Mucosa of descending colon (tissue), 3 donors: Measurements from ENCODE around the gene PSMB2. TPM values are rescaled to one million over a fixed set of nuclear protein-coding genes. Genes with fewer than 3 reads are reported as not detected.
A peak's percentile ranks its signal among the peaks of the same experiment; 100 is the strongest.

Experiments used
- ATAC-seq: fragments of 200-7000 bp; cut with Tn5 transposase; one replicate; pipeline ENCODE4 v1.9.1; 2020; ENCODE audit warnings: mild to moderate bottlenecking, moderate library complexity
- DNase-seq, 3 donors: peaks; one replicate each; pipeline ENCODE4 v3.0.0-alpha.2; 2020
- H3K36me3 ChIP-seq: fragments of 200-600 bp; one replicate; pipeline ENCODE4 v1.8.0; 2021; ENCODE audit warnings: low read depth, mild to moderate bottlenecking
- H3K4me1 ChIP-seq: fragments of 200-600 bp; one replicate; pipeline ENCODE4 v1.8.0; 2021; ENCODE audit warnings: low read depth, mild to moderate bottlenecking
- H3K4me3 ChIP-seq: fragments of 200-600 bp; one replicate; pipeline ENCODE4 v1.8.0; 2021; ENCODE audit warnings: mild to moderate bottlenecking
- H3K9me3 ChIP-seq: fragments of 200-600 bp; one replicate; pipeline ENCODE4 v1.8.0; 2021; ENCODE audit warnings: mild to moderate bottlenecking
- intact Hi-C, 2 donors: fragments of 100-400 bp; cut with DNase I in 1 of 2; cut with micrococcal nuclease in 1 of 2; formaldehyde crosslinking; loops; one replicate each; pipeline versions ENCODE4 v1.11.0 to v1.11.1; 2022; cut with DNase I, micrococcal nuclease
- total RNA-seq, 3 donors: library from RNA; stranded (reverse); fragmentation: NEBNext Ultra II Directional in 2 of 3; extraction: Animal tissue kit (Norgen Biotek cat#: 25700) in 2 of 3; gene quantifications; one replicate each; pipeline versions ENCODE4 v1.2.1 to v1.2.4, GENCODE V29; 2021 to 2023
- TF ChIP-seq, protein P1 (sequence below): fragments of 200-600 bp; IDR thresholded peaks from one replicate; pipeline ENCODE4 v1.8.0; 2022; ENCODE audit warnings: antibody characterized with exemption, mild to moderate bottlenecking
- donor health status: DM: no; HTN: no; CAD: no; lungs with moderate emphysema.
- donor health status: DM: no; HTN: no; CAD: no.
- donor health status: DM: no; HTN: yes; CAD: no.

PSMB2 gene
- total RNA-seq, 3 donors from 2014 or later, result 34.8 to 62.9 (median 39.7) TPM

DNA sequence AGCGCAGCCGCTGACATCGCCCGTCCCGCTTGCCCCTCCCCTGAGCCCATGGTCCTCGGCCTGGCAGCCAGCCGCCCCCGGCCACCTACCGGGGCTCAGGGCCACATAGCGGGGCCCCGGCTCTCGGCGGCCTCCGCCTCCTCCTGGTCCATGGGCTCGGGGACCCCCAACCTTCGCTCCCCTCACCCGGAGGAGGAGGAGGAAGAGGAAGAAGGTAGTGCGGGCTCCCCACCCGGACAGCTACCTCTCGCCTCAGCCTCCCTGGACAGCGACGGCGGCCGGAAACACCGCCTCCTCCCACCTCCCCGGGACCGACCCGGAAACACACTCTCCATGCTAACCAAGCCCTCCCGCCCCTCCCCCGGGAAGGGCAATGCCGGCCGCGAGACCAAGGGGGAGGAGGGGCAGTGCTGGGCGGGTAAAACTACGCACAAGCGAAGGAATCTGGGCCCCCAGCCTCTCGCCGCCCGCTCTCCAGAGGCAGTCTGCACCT lies 84.2 kb downstream of the PSMB2 start, which contains the start of gene KIAA0319L:
Gene KIAA0319L (minus strand): TSS at position 286 of the 493 bp plus-strand sequence. CDS start 2,912 bp downstream, outside the sequence.
- DNase-seq, result peak; percentile 91 to 94 (median 92)
- Histone ChIP-seq H3K4me3 (peak within 1 kb of the TSS; percentile 93), H3K9me3 (no peaks in the 10 kb centered on the region), H3K4me1 (peaks cover 25% of the 10 kb centered on the region), H3K36me3 (peaks cover 6% of the 10 kb centered on the region)
- peak; percentile 91 for ATAC-seq
- TF ChIP-seq, protein P1, sequence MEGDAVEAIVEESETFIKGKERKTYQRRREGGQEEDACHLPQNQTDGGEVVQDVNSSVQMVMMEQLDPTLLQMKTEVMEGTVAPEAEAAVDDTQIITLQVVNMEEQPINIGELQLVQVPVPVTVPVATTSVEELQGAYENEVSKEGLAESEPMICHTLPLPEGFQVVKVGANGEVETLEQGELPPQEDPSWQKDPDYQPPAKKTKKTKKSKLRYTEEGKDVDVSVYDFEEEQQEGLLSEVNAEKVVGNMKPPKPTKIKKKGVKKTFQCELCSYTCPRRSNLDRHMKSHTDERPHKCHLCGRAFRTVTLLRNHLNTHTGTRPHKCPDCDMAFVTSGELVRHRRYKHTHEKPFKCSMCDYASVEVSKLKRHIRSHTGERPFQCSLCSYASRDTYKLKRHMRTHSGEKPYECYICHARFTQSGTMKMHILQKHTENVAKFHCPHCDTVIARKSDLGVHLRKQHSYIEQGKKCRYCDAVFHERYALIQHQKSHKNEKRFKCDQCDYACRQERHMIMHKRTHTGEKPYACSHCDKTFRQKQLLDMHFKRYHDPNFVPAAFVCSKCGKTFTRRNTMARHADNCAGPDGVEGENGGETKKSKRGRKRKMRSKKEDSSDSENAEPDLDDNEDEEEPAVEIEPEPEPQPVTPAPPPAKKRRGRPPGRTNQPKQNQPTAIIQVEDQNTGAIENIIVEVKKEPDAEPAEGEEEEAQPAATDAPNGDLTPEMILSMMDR, result no peak
- intact Hi-C loops, result no loop called here

DNA sequence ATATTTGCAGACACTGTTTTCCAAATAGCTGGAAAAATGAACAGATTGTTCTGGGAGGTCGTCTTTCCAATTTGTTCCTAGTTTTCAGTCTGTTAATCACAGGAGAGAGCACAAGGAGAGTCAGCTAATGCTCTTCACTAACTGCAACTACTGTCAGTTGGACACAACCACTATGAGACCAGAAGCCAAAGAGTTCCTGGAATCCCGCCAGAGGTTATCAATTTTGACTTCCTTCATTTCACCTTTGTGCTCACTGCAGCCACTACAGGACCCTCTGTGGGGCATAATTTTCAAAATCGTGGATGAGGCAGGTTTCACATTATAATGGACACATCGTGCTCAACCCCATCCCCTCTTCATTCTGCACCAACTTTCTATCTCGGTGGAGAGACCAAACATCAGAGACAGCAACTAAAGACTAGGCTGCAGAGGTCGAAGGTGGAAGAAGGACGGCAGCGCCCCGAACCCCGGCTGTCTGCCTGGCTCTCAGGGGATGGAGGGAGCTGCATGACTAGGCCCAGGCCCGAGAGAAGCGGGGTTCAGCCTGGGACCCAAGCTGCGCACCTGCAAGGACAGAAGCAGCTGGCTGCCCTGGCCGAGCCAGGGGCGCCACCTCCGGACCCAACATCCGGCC lies 84.7 kb downstream of the PSMB2 start:
- no peak for DNase-seq
- intact Hi-C loops, result no loop called here

DNA sequence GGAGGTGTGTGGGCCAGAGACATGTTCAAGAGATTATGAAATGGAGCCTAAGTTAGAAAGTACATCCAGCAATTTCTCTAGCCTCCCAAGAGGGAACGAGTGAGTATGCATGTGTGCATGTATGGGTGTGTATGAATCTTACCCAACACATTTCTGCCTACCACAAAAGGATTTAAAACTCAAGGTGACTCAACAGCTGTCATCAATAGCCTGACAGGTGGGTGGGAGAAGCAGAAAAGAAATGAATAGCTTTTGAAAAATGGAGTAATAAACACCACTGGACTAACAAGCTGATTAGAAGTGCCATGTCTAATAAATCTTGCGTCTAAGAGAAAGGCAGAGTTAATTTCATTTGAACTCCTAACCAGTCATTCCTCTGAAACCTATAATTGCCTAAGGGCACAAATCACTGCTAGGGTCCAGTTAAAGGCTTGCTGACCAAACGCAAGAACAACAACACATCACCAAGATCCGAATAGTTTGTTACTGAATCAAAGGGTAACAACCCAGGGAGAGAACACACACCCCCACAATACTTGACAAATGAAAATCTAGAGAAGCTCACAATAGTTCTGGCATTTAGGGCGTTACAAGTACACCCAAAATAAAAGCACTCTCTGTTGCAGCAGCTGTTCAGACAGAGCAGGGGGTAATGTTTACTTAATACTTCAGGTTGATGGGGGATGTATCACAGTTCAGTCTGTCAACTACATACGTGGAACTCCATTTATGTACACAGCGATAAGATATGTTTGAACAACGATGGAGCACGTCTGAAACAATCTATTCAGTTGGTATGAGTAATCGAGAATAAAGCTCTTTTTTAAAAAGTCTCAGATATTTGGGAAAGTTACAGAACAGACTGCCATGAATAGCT lies 85.5 kb downstream of the PSMB2 start:
- H3K4me1 ChIP-seq, result peaks cover 25% of the 10 kb centered on the region
- H3K36me3 ChIP-seq, result peaks cover 7% of the 10 kb centered on the region
- peak; percentile 40 for ATAC-seq
- intact Hi-C loops, result no loop called here
- H3K9me3 ChIP-seq, result no peaks in the 10 kb centered on the region
- TF ChIP-seq, protein P1, result no peak
- no peak overlapping the region for H3K4me3 ChIP-seq
- no peak for DNase-seq

More for the DNA sequence above, 84.7 kb downstream of the PSMB2 start:
- Histone ChIP-seq H3K36me3 (peaks cover 7% of the 10 kb centered on the region), H3K9me3 (no peaks in the 10 kb centered on the region), H3K4me1 (peaks cover 25% of the 10 kb centered on the region), H3K4me3 (peak overlapping the region; percentile 93)
- TF ChIP-seq, protein P1, result no peak
- ATAC-seq, result no peak

DNA sequence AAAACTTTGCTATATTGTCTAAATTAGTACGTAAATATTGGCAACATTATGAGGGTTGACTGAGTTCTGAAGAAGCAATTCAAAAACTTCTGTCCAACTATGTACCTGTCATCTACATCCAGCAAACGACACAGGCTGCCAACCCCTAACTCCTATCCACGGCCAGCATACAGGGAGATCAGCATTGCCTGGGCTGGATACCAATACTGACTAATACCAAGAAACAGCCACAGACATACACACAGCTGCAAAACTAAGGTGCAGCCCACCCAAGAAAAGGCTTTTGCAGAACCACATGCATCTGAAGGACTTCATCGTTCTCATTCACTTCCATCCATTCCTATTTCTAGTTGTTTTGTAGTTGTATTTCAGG lies 86.1 kb downstream of the PSMB2 start:
- intact Hi-C loops, result no loop called here
- H3K9me3 ChIP-seq, result no peaks in the 10 kb centered on the region
- TF ChIP-seq, protein P1, result no peak
- DNase-seq (no peak), ATAC-seq (no peak)
- peaks cover 25% of the 10 kb centered on the region for H3K4me1 ChIP-seq
- H3K36me3 ChIP-seq, result peaks cover 7% of the 10 kb centered on the region
- H3K4me3 ChIP-seq, result no peak overlapping the region

DNA sequence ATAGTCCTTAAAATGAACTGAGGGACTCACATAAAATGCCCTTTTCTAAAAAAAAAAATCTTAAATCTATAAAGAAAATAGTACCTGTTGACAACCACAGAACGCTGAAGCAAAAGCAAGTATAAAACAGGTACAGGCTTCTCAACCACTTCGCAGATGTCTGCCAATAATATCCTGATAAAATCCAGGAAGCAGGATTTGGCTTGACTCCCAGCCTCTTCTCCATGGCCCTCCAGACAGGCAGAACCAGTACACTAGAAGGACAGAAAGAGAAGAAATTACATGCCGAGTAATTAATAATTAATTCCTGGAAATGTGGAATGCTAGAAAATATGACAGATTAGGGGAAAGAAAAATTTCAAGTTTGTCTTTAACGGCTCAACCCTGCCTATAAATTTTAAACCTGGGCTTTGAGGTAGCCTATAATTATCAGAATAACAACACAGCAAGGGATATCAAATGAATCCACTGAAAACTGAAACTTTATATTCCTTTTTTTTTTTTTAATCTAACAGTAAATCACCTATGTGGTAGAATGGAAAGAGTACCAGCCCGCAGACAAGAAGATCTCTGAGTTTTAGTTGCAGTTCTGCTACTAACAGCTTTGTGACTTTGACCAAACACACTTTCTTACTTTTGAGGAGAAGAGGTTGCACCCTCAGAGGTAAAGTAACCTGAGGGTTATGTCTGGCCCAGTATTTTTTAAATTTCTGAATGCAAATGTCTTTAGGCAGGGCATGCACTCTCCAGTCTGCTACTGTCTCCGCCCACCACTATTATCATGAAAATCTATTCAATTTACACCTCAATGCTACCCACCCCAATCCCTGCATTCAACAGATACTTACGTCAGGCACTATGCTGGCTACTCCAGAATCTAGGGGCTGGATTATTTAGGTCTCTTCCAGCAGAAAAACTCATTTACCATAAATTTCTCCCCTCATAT lies 86.8 kb downstream of the PSMB2 start:
- ATAC-seq, result no peak
- intact Hi-C loops, result no loop called here

More for the DNA sequence above, 86.8 kb downstream of the PSMB2 start:
- DNase-seq, result peak in 1 of 3 donors; percentile 45
- H3K4me3 ChIP-seq, result no peak overlapping the region
- TF ChIP-seq, protein P1, result no peak
- H3K9me3 ChIP-seq, result no peaks in the 10 kb centered on the region
- peaks cover 25% of the 10 kb centered on the region for H3K4me1 ChIP-seq
- peaks cover 7% of the 10 kb centered on the region for H3K36me3 ChIP-seq
